ENCODE measurements around the gene EPHA3.

The EPHA3 gene

DNA sequence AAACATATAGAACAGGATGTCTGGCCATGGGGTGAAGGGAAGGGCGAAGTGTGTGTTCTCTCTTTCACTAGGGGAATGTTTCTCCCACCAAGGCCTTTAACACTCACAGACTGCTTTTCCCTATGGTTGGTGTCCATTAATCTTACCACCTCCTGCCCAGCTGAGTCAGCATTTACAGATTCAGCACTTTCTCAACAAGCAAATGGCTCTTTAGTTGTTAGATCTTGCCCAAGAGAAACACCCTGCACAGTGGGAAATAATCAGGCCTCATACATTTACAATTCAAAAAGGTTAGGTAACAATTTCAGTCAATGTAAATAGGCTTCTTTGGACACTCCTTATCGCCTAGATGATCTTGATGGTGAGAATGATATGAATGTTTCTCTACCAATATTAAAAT, 418.2 kb downstream of the EPHA3 start:
- no peak for DNase-seq (ENCODE audit: low read depth)
- TF ChIP-seq, protein P1, sequence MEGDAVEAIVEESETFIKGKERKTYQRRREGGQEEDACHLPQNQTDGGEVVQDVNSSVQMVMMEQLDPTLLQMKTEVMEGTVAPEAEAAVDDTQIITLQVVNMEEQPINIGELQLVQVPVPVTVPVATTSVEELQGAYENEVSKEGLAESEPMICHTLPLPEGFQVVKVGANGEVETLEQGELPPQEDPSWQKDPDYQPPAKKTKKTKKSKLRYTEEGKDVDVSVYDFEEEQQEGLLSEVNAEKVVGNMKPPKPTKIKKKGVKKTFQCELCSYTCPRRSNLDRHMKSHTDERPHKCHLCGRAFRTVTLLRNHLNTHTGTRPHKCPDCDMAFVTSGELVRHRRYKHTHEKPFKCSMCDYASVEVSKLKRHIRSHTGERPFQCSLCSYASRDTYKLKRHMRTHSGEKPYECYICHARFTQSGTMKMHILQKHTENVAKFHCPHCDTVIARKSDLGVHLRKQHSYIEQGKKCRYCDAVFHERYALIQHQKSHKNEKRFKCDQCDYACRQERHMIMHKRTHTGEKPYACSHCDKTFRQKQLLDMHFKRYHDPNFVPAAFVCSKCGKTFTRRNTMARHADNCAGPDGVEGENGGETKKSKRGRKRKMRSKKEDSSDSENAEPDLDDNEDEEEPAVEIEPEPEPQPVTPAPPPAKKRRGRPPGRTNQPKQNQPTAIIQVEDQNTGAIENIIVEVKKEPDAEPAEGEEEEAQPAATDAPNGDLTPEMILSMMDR (IDR thresholded peaks at IDR 0.05; ENCODE audit: control insufficient read depth, insufficient read depth, low read depth, low read length, missing control alignments): no peak

DNA sequence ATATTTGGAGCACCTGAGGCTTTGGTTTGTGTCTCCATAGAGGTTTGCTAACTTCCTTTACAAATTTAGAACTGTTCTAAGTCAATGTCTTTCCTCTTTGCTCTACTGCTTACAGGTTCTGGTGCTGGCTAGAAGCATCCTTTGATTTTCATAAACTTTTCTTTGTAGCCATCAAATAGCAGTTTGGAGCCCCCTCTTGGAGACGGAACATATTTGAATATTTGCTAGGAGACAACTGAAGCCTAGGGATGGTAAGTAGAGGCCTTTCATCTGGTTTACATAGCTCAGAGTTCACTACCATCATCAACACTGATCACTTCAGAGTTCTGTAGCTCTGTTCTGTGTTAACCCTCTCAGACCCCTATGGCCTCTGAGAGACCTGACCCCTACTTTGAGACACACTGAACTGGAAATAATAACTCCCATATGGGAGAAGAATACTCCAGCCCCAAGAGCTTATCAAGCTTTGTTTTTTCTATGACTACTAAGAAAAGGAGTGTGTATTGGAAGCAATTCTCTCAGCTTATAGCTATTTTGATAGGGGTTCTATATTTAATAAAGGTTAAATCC, 420.4 kb downstream of the EPHA3 start:
- no peak overlapping the region for H3K4me3 ChIP-seq (ENCODE audit: control insufficient read depth, low read depth, low read length)
- no peak for DNase-seq (ENCODE audit: low read depth)
- TF ChIP-seq, protein P1 (IDR thresholded peaks at IDR 0.05; ENCODE audit: control insufficient read depth, insufficient read depth, low read depth, low read length, missing control alignments): no peak

More for the DNA sequence above, 418.2 kb downstream of the EPHA3 start:
- no peak overlapping the region for H3K4me3 ChIP-seq (ENCODE audit: control insufficient read depth, low read depth, low read length)
